Measurements from ENCODE around the gene LMX1B.

GRCh38 chr9:126624479-126624826 is 10.7 kb downstream of the LMX1B start:
- no peak for TF ChIP-seq TAF1 (IDR thresholded peaks at IDR 0.05; ENCODE audit: low read depth)
- no peak for TF ChIP-seq YY1 (IDR thresholded peaks at IDR 0.05; ENCODE audit: low read depth)
- TF ChIP-seq, protein P1, sequence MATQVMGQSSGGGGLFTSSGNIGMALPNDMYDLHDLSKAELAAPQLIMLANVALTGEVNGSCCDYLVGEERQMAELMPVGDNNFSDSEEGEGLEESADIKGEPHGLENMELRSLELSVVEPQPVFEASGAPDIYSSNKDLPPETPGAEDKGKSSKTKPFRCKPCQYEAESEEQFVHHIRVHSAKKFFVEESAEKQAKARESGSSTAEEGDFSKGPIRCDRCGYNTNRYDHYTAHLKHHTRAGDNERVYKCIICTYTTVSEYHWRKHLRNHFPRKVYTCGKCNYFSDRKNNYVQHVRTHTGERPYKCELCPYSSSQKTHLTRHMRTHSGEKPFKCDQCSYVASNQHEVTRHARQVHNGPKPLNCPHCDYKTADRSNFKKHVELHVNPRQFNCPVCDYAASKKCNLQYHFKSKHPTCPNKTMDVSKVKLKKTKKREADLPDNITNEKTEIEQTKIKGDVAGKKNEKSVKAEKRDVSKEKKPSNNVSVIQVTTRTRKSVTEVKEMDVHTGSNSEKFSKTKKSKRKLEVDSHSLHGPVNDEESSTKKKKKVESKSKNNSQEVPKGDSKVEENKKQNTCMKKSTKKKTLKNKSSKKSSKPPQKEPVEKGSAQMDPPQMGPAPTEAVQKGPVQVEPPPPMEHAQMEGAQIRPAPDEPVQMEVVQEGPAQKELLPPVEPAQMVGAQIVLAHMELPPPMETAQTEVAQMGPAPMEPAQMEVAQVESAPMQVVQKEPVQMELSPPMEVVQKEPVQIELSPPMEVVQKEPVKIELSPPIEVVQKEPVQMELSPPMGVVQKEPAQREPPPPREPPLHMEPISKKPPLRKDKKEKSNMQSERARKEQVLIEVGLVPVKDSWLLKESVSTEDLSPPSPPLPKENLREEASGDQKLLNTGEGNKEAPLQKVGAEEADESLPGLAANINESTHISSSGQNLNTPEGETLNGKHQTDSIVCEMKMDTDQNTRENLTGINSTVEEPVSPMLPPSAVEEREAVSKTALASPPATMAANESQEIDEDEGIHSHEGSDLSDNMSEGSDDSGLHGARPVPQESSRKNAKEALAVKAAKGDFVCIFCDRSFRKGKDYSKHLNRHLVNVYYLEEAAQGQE (IDR thresholded peaks at IDR 0.05; ENCODE audit: low read depth): no peak
- no peak for TF ChIP-seq EP300 (IDR thresholded peaks at IDR 0.05; ENCODE audit: borderline replicate concordance)
- no peak for TF ChIP-seq TCF12 (IDR thresholded peaks at IDR 0.05; ENCODE audit: low read depth)
